ENCODE results near the gene EXOC3L2. TPM values are rescaled to one million over a fixed set of nuclear protein-coding genes. Genes with fewer than 3 reads are reported as not detected.
"Not testable (repeated sequence)": the region's sequence is repeated elsewhere in the genome, so short reads cannot be mapped to it uniquely, and the experiment has no call there.

EXOC3L2 gene
- polyA plus RNA-seq, 3 donors = 6.1 to 13.1 (median 12.3) TPM

DNA sequence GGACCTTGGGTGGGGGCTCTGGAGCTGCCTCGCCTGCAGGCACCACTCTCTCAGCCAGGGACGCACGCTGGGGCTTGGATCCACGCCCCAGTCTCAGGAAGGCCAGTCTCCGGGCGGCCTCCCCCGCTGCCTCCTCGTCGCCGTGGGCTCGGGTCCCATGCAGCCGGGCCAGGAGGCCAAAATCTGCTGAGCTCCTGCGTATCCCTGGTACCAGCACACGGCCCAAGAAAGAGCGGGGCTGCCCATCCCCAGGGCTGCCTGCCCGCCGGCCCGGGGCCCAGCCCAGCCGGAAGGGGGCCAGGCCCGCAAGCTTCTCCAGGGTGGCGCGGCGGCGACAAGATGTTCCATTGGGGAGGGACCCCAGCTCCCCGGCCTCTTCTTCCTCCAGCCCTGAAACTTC lies 6.7 kb downstream of the EXOC3L2 start:
- DNase-seq (ENCODE audit: extremely low read depth in 1 of 11, low read depth in 9 of 11, low spot score in 4 of 11) = no peak

DNA sequence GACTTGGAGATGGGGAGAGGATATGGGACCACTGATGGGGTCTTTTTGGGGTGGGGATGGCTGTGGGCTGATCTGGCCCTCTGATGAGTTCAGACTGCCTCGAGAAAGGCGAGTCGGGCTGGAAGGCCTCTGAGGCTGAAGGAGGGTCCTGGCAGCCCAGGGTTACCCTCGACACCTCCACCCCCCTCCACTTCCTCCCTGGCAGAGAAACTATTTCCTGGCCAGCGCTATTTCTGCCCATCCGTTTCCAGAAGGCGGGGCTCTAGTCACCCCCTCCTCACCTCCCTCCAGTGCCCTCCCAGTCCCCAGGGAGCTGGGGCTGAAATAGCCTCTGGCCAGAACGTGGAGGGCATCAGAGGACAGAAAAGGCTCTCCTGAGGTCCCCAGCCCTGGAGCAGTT lies 9.7 kb downstream of the EXOC3L2 start:
- DNase-seq (ENCODE audit: extremely low read depth in 1 of 11, low read depth in 9 of 11, low spot score in 4 of 11) = no peak

- no peak for DNase-seq (ENCODE audit: extremely low read depth in 1 of 11, low read depth in 9 of 11, low spot score in 4 of 11)
Observed at GRCh38 chr19:45234089-45234869, 10.9 kb downstream of the EXOC3L2 start.

- no peak for DNase-seq (ENCODE audit: extremely low read depth in 1 of 11, low read depth in 9 of 11, low spot score in 4 of 11)
Observed at GRCh38 chr19:45231891-45232290, 13.3 kb downstream of the EXOC3L2 start.

DNA sequence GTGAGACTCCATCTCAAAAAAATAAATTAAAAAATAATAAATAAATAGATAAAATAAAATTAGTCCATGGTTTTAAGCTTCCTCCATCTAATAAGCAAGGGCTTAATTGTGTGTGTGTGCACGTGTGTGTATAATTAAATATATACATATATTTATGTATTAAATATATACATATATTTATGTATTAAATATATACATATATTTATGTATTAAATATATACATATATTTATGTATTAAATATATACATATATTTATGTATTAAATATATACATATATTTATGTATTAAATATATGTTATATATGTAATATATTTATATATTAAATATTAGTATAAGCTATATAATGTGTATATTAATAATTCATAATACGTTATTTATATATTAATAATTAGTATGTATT lies 16.2 kb downstream of the EXOC3L2 start:
- not testable (repeated sequence) for DNase-seq (ENCODE audit: extremely low read depth in 1 of 11, low read depth in 9 of 11, low spot score in 4 of 11)

GRCh38 chr19:45224645-45225044 lies 20.6 kb downstream of the EXOC3L2 start:
- DNase-seq (ENCODE audit: extremely low read depth in 1 of 11, low read depth in 9 of 11, low spot score in 4 of 11) = no peak

DNA sequence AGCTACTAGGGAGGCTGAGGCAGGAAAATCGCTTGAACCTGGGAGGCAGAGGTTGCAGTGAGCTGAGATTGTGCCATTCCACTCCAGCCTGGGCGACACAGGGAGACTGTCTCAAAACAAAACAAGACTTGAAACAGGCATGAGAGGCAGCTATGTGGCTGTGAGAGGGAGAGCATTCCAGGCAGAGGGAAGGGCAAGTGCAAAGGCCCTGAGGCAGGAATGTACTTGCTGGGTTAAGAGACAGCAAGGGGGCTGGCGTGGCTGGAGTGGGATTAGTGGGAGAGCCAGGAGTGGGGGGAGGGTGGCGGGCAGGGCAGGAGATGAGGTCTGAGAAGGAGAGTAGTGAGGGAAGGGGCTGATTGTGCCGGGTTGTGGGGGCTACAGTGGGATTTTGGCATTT lies 21.3 kb downstream of the EXOC3L2 start:
- no peak for DNase-seq (ENCODE audit: extremely low read depth in 1 of 11, low read depth in 9 of 11, low spot score in 4 of 11)

DNA sequence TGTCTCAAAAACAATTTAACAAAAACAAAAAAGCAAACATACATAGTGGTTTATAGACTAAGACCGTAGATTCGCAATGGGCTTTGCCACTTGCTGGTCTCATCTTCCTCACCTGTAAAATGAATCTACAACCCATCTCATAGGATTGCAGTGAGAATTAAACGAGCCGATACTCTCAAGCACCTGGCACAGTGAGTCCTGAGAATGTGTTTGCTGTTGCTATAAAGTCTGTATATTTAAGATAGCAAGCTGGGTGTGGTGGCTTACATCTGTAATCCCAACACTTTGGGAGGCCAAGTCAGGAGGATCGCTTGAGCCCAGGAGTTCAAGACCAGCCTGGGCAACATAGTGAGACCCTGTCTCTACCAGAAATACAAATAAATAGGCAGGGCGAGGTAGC lies 22.5 kb downstream of the EXOC3L2 start:
- no peak for DNase-seq (ENCODE audit: extremely low read depth in 1 of 11, low read depth in 9 of 11, low spot score in 4 of 11)

- DNase-seq (ENCODE audit: extremely low read depth in 1 of 11, low read depth in 9 of 11, low spot score in 4 of 11) = no peak
Observed at GRCh38 chr19:45218911-45219743, 26.1 kb downstream of the EXOC3L2 start.

DNA sequence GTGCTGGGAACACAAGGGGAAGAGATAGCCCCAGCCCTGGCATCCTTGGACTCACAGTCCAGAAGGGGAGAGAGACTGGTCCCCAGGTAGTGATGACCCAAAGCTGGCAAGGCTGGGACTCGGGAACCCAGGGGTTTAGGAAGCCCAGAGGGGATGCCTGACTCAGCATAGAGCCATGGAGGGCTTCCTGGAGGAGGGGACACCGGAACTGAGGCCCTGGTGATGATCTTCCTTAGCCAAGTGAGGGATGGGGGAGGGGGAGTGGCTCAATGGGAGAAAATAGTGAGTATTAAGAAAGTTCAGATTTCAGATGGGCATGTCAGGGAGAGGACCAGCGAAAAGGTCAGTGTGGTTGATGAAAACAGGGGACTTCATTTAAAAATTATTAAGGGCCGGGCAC lies 26.8 kb downstream of the EXOC3L2 start:
- DNase-seq (ENCODE audit: extremely low read depth in 1 of 11, low read depth in 9 of 11, low spot score in 4 of 11) = no peak

GRCh38 chr19:45217957-45218334 lies 27.3 kb downstream of the EXOC3L2 start:
- DNase-seq (ENCODE audit: extremely low read depth in 1 of 11, low read depth in 9 of 11, low spot score in 4 of 11) = no peak

DNA sequence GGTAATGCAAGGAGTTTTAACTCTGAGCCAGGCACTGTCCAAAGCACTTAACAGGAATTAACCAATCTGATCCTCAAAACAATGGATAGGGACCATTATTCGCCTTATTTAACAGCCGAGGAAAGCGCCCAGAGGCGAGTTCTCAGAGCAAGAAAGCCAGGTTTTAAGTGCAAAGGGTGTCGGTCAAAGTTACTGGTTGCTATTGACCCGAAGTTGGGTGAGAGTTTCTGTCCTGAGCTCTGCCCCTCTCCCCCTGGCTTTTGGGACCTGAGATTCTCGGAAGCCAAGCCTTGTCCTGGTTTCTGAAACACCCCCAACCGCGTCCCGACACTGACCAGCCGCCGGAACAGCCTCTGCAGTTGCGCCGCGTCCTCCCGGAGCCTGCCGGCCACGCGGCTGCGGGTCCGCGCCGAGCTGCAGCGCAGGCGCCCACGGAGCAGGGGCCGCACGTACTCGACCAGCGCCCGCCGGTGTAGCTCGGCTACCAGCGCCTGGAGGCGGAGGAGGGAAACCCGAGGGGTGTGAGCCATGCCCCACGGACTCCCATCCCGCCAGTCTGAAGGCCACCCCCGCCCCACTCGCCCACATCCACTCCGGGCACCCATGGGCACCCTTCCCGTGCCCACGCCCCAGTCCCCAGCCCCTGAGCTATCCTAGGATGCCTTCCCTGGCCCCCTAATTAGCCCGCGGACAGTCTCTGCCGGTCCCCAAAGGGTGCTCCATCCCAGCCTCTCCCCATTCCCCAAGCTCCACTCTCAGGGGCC lies 27.8 kb downstream of the EXOC3L2 start:
- DNase-seq (ENCODE audit: extremely low read depth in 1 of 11, low read depth in 9 of 11, low spot score in 4 of 11) = no peak

GRCh38 chr19:45216667-45217066 lies 28.5 kb downstream of the EXOC3L2 start:
- DNase-seq (ENCODE audit: extremely low read depth in 1 of 11, low read depth in 9 of 11, low spot score in 4 of 11) = no peak

GRCh38 chr19:45215391-45216191 lies 29.6 kb downstream of the EXOC3L2 start:
- no peak for DNase-seq (ENCODE audit: extremely low read depth in 1 of 11, low read depth in 9 of 11, low spot score in 4 of 11)

DNA sequence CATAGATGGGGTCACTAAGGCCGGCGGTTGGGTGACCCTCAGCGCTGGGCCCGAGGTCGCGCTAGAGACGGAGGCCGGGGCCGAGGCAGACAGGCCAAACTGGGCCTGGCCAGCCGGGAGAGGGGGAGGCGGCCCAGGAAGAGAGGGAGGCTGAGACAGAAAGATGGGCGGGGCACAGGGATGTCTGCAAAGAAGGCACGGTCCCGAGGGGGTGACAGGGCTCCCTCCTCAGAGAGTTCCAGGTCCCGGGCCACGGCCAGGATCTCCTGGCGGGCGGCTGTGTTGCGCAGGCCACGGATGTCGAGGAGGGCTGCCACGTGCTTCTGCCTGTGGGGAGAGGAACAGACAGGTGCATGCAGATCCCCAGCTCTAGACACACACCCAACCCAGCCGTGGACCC lies 32.2 kb downstream of the EXOC3L2 start:
- DNase-seq (ENCODE audit: extremely low read depth in 1 of 11, low read depth in 9 of 11, low spot score in 4 of 11) = no peak

DNA sequence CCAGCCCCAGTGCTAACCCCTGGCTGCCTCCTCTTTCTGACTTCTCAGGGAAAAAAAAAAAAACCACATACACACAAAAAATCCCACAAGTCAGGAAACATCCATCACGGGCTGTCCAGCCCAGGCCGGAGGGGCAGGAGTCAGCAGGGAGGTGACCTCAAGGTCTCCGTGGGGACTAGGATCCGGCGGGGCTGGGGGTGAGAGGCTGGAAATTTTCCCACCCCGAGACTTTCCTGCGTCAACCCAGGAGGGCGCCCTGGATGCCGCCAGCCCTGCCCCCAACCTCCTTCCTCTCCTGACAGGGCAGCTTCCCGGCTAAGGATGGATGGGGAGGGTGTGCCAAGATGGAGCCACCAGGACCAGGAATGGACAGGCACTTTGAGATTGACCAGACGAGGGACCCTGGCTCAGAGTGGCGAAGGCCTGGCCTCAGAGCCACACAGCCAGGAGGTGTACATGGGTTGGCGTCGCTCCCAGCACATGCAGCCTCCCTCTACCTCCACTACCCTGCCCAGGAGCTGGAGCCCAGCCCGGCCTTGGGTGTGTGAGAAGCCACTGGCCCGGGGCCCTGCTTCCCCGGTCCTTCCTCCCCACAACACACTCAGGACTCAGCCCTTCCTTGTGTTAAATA lies 33.3 kb downstream of the EXOC3L2 start:
- DNase-seq (ENCODE audit: extremely low read depth in 1 of 11, low read depth in 9 of 11, low spot score in 4 of 11) = no peak

- no peak for DNase-seq (ENCODE audit: extremely low read depth in 1 of 11, low read depth in 9 of 11, low spot score in 4 of 11)
Observed at GRCh38 chr19:45206328-45206727, 38.9 kb downstream of the EXOC3L2 start.

- no peak for DNase-seq (ENCODE audit: extremely low read depth in 1 of 11, low read depth in 9 of 11, low spot score in 4 of 11)
Observed at GRCh38 chr19:45205810-45206209, 39.4 kb downstream of the EXOC3L2 start.

GRCh38 chr19:45202637-45203036 lies 42.6 kb downstream of the EXOC3L2 start:
- no peak for DNase-seq (ENCODE audit: extremely low read depth in 1 of 11, low read depth in 9 of 11, low spot score in 4 of 11)
